HCT116 (cell line): ENCODE measurements around the gene UMPS. TPM values are rescaled to one million over a fixed set of nuclear protein-coding genes. Genes with fewer than 3 reads are reported as not detected.

Source experiments
- ATAC-seq: fragments of 200-7000 bp; cut with Tn5 transposase; 2 replicates; pipeline ENCODE4 v1.9.1; 2020; ENCODE audit warnings: mild to moderate bottlenecking, moderate library complexity
- BruUV-seq: library from RNA; stranded (reverse); fragments of 400-500 nt; replicated peaks from 2 replicates; lab custom pipeline; 2021; lab: Mats Ljungman, UMichigan
- CTCF ChIA-PET: fragments of 300-600 bp; sonication (Branson Sonifier 250); formaldehyde crosslinking; loops from one replicate; lab custom pipeline; 2021; ENCODE audit warnings: antibody characterized with exemption; lab: Charles Lee
- POLR2A ChIA-PET: fragments of 300-600, 350-600 bp; sonication (Branson Sonifier 250); formaldehyde crosslinking; loops from one replicate; lab custom pipeline; 2021; ENCODE audit warnings: antibody characterized with exemption; lab: Charles Lee
- RAD21 ChIA-PET, 2 experiments: fragments of 300-600 bp; sonication (Branson Sonifier 250); formaldehyde crosslinking; loops; one replicate each; lab custom pipeline; 2023; ENCODE audit warnings: low total read pairs in 2 of 2; ENCODE audit not compliant: uncharacterized antibody in 2 of 2, unreplicated experiment in 2 of 2, low non-redundant PET in 1 of 2; lab: Charles Lee
- DNase-seq: peaks from one replicate; pipeline ENCODE4 v3.0.0-alpha.2; 2010; ENCODE audit warnings: low read depth, low spot score
- H2AFZ ChIP-seq: fragments of 200-600 bp; shearing (Covaris generic), sonication (generic); 2 replicates; pipeline ENCODE4 v1.6.1; 2017; ENCODE audit warnings: low read depth, mixed run types, mixed read lengths, antibody characterized with exemption, low read length; ENCODE audit not compliant: poor library complexity, severe bottlenecking
- H3K27ac ChIP-seq: 2 replicates; pipeline ENCODE4 v1.5.1; 2012; ENCODE audit warnings: low read depth, low read length
- H3K27me3 ChIP-seq: fragments of 200-600 bp; sonication (generic); 2 replicates; pipeline ENCODE4 v1.6.1; 2016; ENCODE audit warnings: mixed run types, low read length, mixed read lengths; ENCODE audit not compliant: insufficient read depth
- H3K36me3 ChIP-seq, 2 experiments: fragments of 200-500 bp in 1 of 2; fragments of 200-600 bp in 1 of 2; sonication (Bioruptor generic) in 1 of 2; sonication (generic) in 1 of 2; 2 replicates each; pipeline versions ENCODE4 v1.5.1 to v1.6.1; 2014 to 2016; ENCODE audit warnings: low read length in 2 of 2, inconsistent platforms in 1 of 2, mixed read lengths in 1 of 2, mixed run types in 1 of 2; ENCODE audit not compliant: insufficient read depth in 2 of 2, control insufficient read depth in 1 of 2
- H3K4me1 ChIP-seq, 2 experiments: fragments of 200-600 bp in 1 of 2; sonication (generic) in 1 of 2; 2 replicates each; pipeline versions ENCODE4 v1.5.1 to v1.6.1; 2012 to 2017; ENCODE audit warnings: low read length in 2 of 2, inconsistent platforms in 1 of 2, mild to moderate bottlenecking in 1 of 2, mixed read lengths in 1 of 2, mixed run types in 1 of 2, moderate library complexity in 1 of 2; ENCODE audit not compliant: insufficient read depth in 2 of 2, control insufficient read depth in 1 of 2
- H3K4me2 ChIP-seq: fragments of 200-600 bp; sonication (generic); 2 replicates; pipeline ENCODE4 v1.6.1; 2017; ENCODE audit warnings: mixed run types, low read length, mixed read lengths
- H3K4me3 ChIP-seq, 2 experiments: fragments of 200-600 bp in 1 of 2; sonication (generic) in 1 of 2; replicated peaks in 1 of 2; 2 replicates each; pipeline ENCODE4 v1.5.1; 2011 to 2016; ENCODE audit warnings: low read length in 2 of 2, control low read depth in 1 of 2, low read depth in 1 of 2, mild to moderate bottlenecking in 1 of 2, mixed read lengths in 1 of 2, mixed run types in 1 of 2
- H3K79me2 ChIP-seq: fragments of 200-600 bp; sonication (generic); 2 replicates; pipeline ENCODE4 v1.6.1; 2017; ENCODE audit warnings: mild to moderate bottlenecking, mixed run types, low read length, moderate library complexity, mixed read lengths; ENCODE audit not compliant: insufficient read depth
- H3K9ac ChIP-seq: fragments of 200-600 bp; sonication (generic); 2 replicates; pipeline ENCODE4 v1.6.1; 2016; ENCODE audit warnings: low read length, mixed read lengths
- H3K9me2 ChIP-seq: fragments of 200-600 bp; sonication (generic), shearing (Covaris generic); 2 replicates; pipeline ENCODE4 v1.6.1; 2017; ENCODE audit warnings: mixed run types, mild to moderate bottlenecking, moderate library complexity; ENCODE audit not compliant: insufficient read depth
- H3K9me3 ChIP-seq, 2 experiments: fragments of 200-500 bp in 1 of 2; fragments of 200-600 bp in 1 of 2; sonication (Bioruptor generic) in 1 of 2; sonication (generic) in 1 of 2; 2 replicates each; pipeline ENCODE4 v1.6.1; 2014 to 2017; ENCODE audit warnings: low read length in 2 of 2, mixed read lengths in 2 of 2, inconsistent platforms in 1 of 2, low read depth in 1 of 2, mild to moderate bottlenecking in 1 of 2, mixed run types in 1 of 2, moderate library complexity in 1 of 2; ENCODE audit not compliant: control insufficient read depth in 1 of 2, insufficient read depth in 1 of 2
- H4K20me1 ChIP-seq: fragments of 200-600 bp; sonication (generic), shearing (Covaris generic); 2 replicates; pipeline ENCODE4 v1.6.1; 2017; ENCODE audit warnings: mixed run types, mild to moderate bottlenecking, moderate library complexity; ENCODE audit not compliant: insufficient read depth
- CEBPB ChIP-seq: IDR thresholded peaks from 2 replicates; pipeline ENCODE4 v1.6.1; 2012; ENCODE audit warnings: low read depth
- CTCF ChIP-seq, 3 experiments: fragments of 200-600 bp in 1 of 3; sonication (generic) in 1 of 3; IDR thresholded peaks in 2 of 3; conservative IDR thresholded peaks in 1 of 3; 2 replicates each; pipeline ENCODE4 v1.5.1; 2012 to 2017; ENCODE audit warnings: low read depth in 2 of 3, low read length in 2 of 3, antibody characterized with exemption in 1 of 3, borderline replicate concordance in 1 of 3, control low read depth in 1 of 3, mild to moderate bottlenecking in 1 of 3, mixed read lengths in 1 of 3, mixed run types in 1 of 3, moderate library complexity in 1 of 3; ENCODE audit not compliant: insufficient read depth in 1 of 3
- ELF1 ChIP-seq: IDR thresholded peaks from 2 replicates; pipeline ENCODE4 v1.6.1; 2012; ENCODE audit warnings: low read depth, borderline replicate concordance
- EZH2 ChIP-seq: fragments of 200-600 bp; sonication (generic); IDR thresholded peaks from 2 replicates; pipeline ENCODE4 v1.6.1; 2017; ENCODE audit warnings: antibody characterized with exemption, mixed run types
- FOSL1 ChIP-seq: IDR thresholded peaks from 2 replicates; pipeline ENCODE4 v1.6.1; 2012; ENCODE audit warnings: low read depth
- POLR2AphosphoS5 ChIP-seq: IDR thresholded peaks from 2 replicates; pipeline ENCODE4 v1.6.1; 2011; ENCODE audit warnings: mild to moderate bottlenecking, low read depth, low read length, moderate library complexity
- REST ChIP-seq: IDR thresholded peaks from 2 replicates; pipeline ENCODE4 v1.6.1; 2012; ENCODE audit warnings: low read depth
- SP1 ChIP-seq: IDR thresholded peaks from 2 replicates; pipeline ENCODE4 v1.6.1; 2012; ENCODE audit warnings: low read depth
- SRF ChIP-seq: IDR thresholded peaks from 2 replicates; pipeline ENCODE4 v1.6.1; 2012; ENCODE audit warnings: low read depth
- YY1 ChIP-seq: IDR thresholded peaks from 2 replicates; pipeline ENCODE4 v1.6.1; 2011; ENCODE audit warnings: low read length, low read depth, moderate library complexity, mild to moderate bottlenecking; ENCODE audit not compliant: insufficient replicate concordance; ENCODE audit errors: extremely low read depth
- ZBTB33 ChIP-seq: IDR thresholded peaks from 2 replicates; pipeline ENCODE4 v1.6.1; 2011; ENCODE audit warnings: mild to moderate bottlenecking, low read length, moderate library complexity; ENCODE audit not compliant: insufficient replicate concordance; ENCODE audit errors: extremely low read depth
- ZFX ChIP-seq: fragments of 450-650 bp; IDR thresholded peaks from 2 replicates; pipeline ENCODE4 v1.6.1; 2017
- ZNF274 ChIP-seq: fragments of 200-500 bp; sonication (Bioruptor generic); IDR thresholded peaks from 2 replicates; pipeline ENCODE4 v1.6.1; 2014; ENCODE audit warnings: mild to moderate bottlenecking, low read depth, low read length, inconsistent platforms
- intact Hi-C: fragments of 100-400 bp; cut with micrococcal nuclease; formaldehyde crosslinking; loops from 2 replicates; pipeline ENCODE4 v1.10.0; 2022
- total RNA-seq: library from RNA; stranded (reverse); gene quantifications from one replicate; pipeline ENCODE4 v1.2.1, GENCODE V29; 2021; ENCODE audit not compliant: unreplicated experiment

Gene UMPS
- total RNA-seq, 1 experiment from 2014 or later, result 41.3 TPM

- H3K79me2 ChIP-seq, result no peaks in the 10 kb centered on the region
- no TSS peak for BruUV-seq
- intact Hi-C loops, result no loop called here
- H3K9ac ChIP-seq, result no peak overlapping the region
- H3K9me2 ChIP-seq, result no peaks in the 10 kb centered on the region
- no peak overlapping the region for H3K4me3 ChIP-seq
- TF ChIP-seq YY1 (no peak), ELF1 (no peak), SP1 (no peak), EZH2 (no peak), SRF (no peak)
- TF ChIP-seq, all 23 proteins: peak for 0
- no peak overlapping the region for H3K27ac ChIP-seq
- no peaks in the 10 kb centered on the region for H3K9me3 ChIP-seq
- RAD21 ChIA-PET, result no interaction called here
- no peaks in the 10 kb centered on the region for H3K4me1 ChIP-seq
- no peak for ATAC-seq
- CTCF ChIA-PET, result interaction anchor here (1.1 to 1.4 kb wide), 2 partner anchors 11 to 13 kb away, joined by 3 to 7 read pairs; no protein-coding TSS in a partner anchor
- peaks cover 18% of the 10 kb centered on the region; the same call in 1 of the 2 replicates for H3K27me3 ChIP-seq
- H3K4me2 ChIP-seq, result no peak overlapping the region
- no peaks in the 10 kb centered on the region; a peak in 1 of 4 replicates for H3K36me3 ChIP-seq
- POLR2A ChIA-PET, result no interaction called here
- H4K20me1 ChIP-seq, result no peaks in the 10 kb centered on the region
- DNase-seq, result no peak
- no peak overlapping the region for H2AFZ ChIP-seq
Measured at GRCh38 chr3:124701687-124702086, 28.6 kb upstream of the UMPS start.

- ChIA-PET RAD21 (no interaction called here), POLR2A (no interaction called here)
- Histone ChIP-seq H3K4me1 (no peaks in the 10 kb centered on the region), H3K4me3 (no peak overlapping the region), H3K79me2 (no peaks in the 10 kb centered on the region)
- TF ChIP-seq REST, result no peak
- TF ChIP-seq ZNF274, result no peak
- TF ChIP-seq ZBTB33, result no peak
- no peak for TF ChIP-seq FOSL1
- TF ChIP-seq CEBPB, result no peak
- TF ChIP-seq CTCF (IDR thresholded peaks at IDR 0.05 in 2 of 3, conservative IDR thresholded peaks at IDR 0.05 in 1 of 3; ENCODE audit: borderline replicate concordance in 1 of 3, insufficient read depth in 1 of 3, low read depth in 2 of 3, low read length in 2 of 3), result no peak
- TF ChIP-seq POLR2AphosphoS5, result no peak
- no peak for TF ChIP-seq ZFX
- no peak for TF ChIP-seq SP1
- TF ChIP-seq, all 23 proteins: peak for 0
- no TSS peak for BruUV-seq
- Histone ChIP-seq H3K27me3 (peaks cover 25% of the 10 kb centered on the region; the same call in 1 of the 2 replicates), H3K9me2 (no peaks in the 10 kb centered on the region), H3K27ac (no peak overlapping the region), H3K9me3 (no peaks in the 10 kb centered on the region), H3K4me2 (no peak overlapping the region), H3K9ac (no peak overlapping the region), H2AFZ (no peak overlapping the region), H4K20me1 (no peaks in the 10 kb centered on the region), H3K36me3 (no peaks in the 10 kb centered on the region; a peak in 1 of 4 replicates)
- intact Hi-C loops, result no loop called here
- CTCF ChIA-PET, result no interaction called here
- DNase-seq (no peak), ATAC-seq (no peak)
Measured at GRCh38 chr3:124702950-124703349, 27.3 kb upstream of the UMPS start.
